ENCODE data around the gene APRT. TPM values are rescaled to one million over a fixed set of nuclear protein-coding genes. Genes with fewer than 3 reads are reported as not detected.

APRT gene
- total RNA-seq, 1 donor from 2014 or later, result 39.2 TPM

GRCh38 chr16:88778541-88779065, 33.1 kb downstream of the APRT start:
- Histone ChIP-seq H3K36me3 (no peaks in the 10 kb centered on the region), H3K27ac (replicated peaks) (no peak overlapping the region), H3K9me3 (replicated peaks) (no peaks in the 10 kb centered on the region), H3K27me3 (ENCODE audit: low read depth) (peaks cover 10% of the 10 kb centered on the region), H3K4me1 (peaks cover 68% of the 10 kb centered on the region), H3K4me3 (no peak overlapping the region)
- intact Hi-C loops (cut with micrococcal nuclease), result no loop called here
- no peak for TF ChIP-seq CTCF (IDR thresholded peaks at IDR 0.05; ENCODE audit: borderline replicate concordance)
- DNase-seq, result no peak

GRCh38 chr16:88778271-88778525, 33.5 kb downstream of the APRT start:
- Histone ChIP-seq H3K27me3 (ENCODE audit: low read depth) (peaks cover 10% of the 10 kb centered on the region), H3K9me3 (replicated peaks) (no peaks in the 10 kb centered on the region), H3K36me3 (no peaks in the 10 kb centered on the region), H3K4me1 (peaks cover 68% of the 10 kb centered on the region), H3K4me3 (no peak overlapping the region), H3K27ac (replicated peaks) (no peak overlapping the region)
- intact Hi-C loops (cut with micrococcal nuclease), result no loop called here
- TF ChIP-seq CTCF (IDR thresholded peaks at IDR 0.05; ENCODE audit: borderline replicate concordance), result no peak
- no peak for DNase-seq

GRCh38 chr16:88777471-88778270, 34.1 kb downstream of the APRT start:
- no peak overlapping the region for H3K27ac ChIP-seq (replicated peaks)
- no peaks in the 10 kb centered on the region for H3K36me3 ChIP-seq
- TF ChIP-seq CTCF (IDR thresholded peaks at IDR 0.05; ENCODE audit: borderline replicate concordance), result no peak
- no peak overlapping the region for H3K4me3 ChIP-seq
- peaks cover 68% of the 10 kb centered on the region for H3K4me1 ChIP-seq
- intact Hi-C loops (cut with micrococcal nuclease), result no loop called here
- H3K27me3 ChIP-seq (ENCODE audit: low read depth), result peaks cover 10% of the 10 kb centered on the region
- H3K9me3 ChIP-seq (replicated peaks), result no peaks in the 10 kb centered on the region
- no peak for DNase-seq

- intact Hi-C loops (cut with micrococcal nuclease), result no loop called here
- no peak for TF ChIP-seq CTCF (IDR thresholded peaks at IDR 0.05; ENCODE audit: borderline replicate concordance)
- Histone ChIP-seq H3K27me3 (ENCODE audit: low read depth) (peaks cover 10% of the 10 kb centered on the region), H3K27ac (replicated peaks) (no peak overlapping the region), H3K9me3 (replicated peaks) (no peaks in the 10 kb centered on the region), H3K4me1 (peaks cover 65% of the 10 kb centered on the region), H3K36me3 (no peaks in the 10 kb centered on the region), H3K4me3 (no peak overlapping the region)
- no peak for DNase-seq
Measured at GRCh38 chr16:88775825-88776224, 35.9 kb downstream of the APRT start.

GRCh38 chr16:88774544-88775393, 37.0 kb downstream of the APRT start:
- peak overlapping the region; percentile 36 for H3K27ac ChIP-seq (replicated peaks)
- no peaks in the 10 kb centered on the region for H3K9me3 ChIP-seq (replicated peaks)
- no peak overlapping the region for H3K4me3 ChIP-seq
- peaks cover 7% of the 10 kb centered on the region for H3K27me3 ChIP-seq (ENCODE audit: low read depth)
- H3K4me1 ChIP-seq, result peaks cover 65% of the 10 kb centered on the region
- intact Hi-C loops (cut with micrococcal nuclease), result no loop called here
- TF ChIP-seq CTCF (IDR thresholded peaks at IDR 0.05; ENCODE audit: borderline replicate concordance), result no peak
- no peaks in the 10 kb centered on the region for H3K36me3 ChIP-seq
- no peak for DNase-seq

All from left ventricle myocardium inferior (tissue), 1 donor.